H1 (cell line): ENCODE results near the gene UFC1. TPM values are rescaled to one million over a fixed set of nuclear protein-coding genes. Genes with fewer than 3 reads are reported as not detected.
A peak's percentile ranks its signal among the peaks of the same experiment; 100 is the strongest.

ENCODE experiments used
- CTCF ChIA-PET: fragments of 300-600 bp; sonication (Branson Sonifier 250); formaldehyde crosslinking; loops from one replicate; lab custom pipeline; 2021; ENCODE audit not compliant: partially characterized antibody; lab: Charles Lee
- POLR2A ChIA-PET: fragments of 300-600 bp; sonication (Branson Sonifier 250); formaldehyde crosslinking; loops from one replicate; lab custom pipeline; 2021; ENCODE audit warnings: inconsistent platforms; ENCODE audit not compliant: partially characterized antibody; lab: Charles Lee
- DNase-seq, 2 experiments: peaks; one replicate each; pipeline versions ENCODE4 v3.0.0 to v3.0.0-alpha.2; 2010 to 2022; ENCODE audit warnings: low spot score in 2 of 2, low read depth in 1 of 2, mixed read lengths in 1 of 2
- FAIRE-seq: peaks from 2 replicates; lab custom pipeline; 2011; peaks lifted over from hg19 to GRCh38; lab: Jason Lieb, UNC
- H2AFZ ChIP-seq: 2 replicates; pipeline ENCODE4 v1.8.1; 2012; ENCODE audit warnings: low read length, inconsistent platforms
- H2AK5ac ChIP-seq: 2 replicates; pipeline ENCODE4 v1.6.1; 2013; ENCODE audit warnings: low read depth, low read length
- H2BK120ac ChIP-seq: replicated peaks from 2 replicates; pipeline ENCODE3; 2013; ENCODE audit warnings: low read depth, low read length, inconsistent platforms
- H2BK12ac ChIP-seq: 2 replicates; pipeline ENCODE4 v1.6.1; 2013; ENCODE audit warnings: low read depth, low read length
- H2BK15ac ChIP-seq: 2 replicates; pipeline ENCODE4 v1.6.1; 2013; ENCODE audit warnings: low read length
- H2BK20ac ChIP-seq: 2 replicates; pipeline ENCODE4 v1.6.1; 2013; ENCODE audit warnings: low read length
- H2BK5ac ChIP-seq: 2 replicates; pipeline ENCODE4 v1.6.1; 2013; ENCODE audit warnings: low read depth, low read length
- H3K14ac ChIP-seq: 2 replicates; pipeline ENCODE4 v1.6.1; 2013; ENCODE audit warnings: inconsistent platforms; ENCODE audit not compliant: insufficient read length
- H3K18ac ChIP-seq: 2 replicates; pipeline ENCODE4 v1.6.1; 2013; ENCODE audit warnings: low read length; ENCODE audit errors: extremely low read depth
- H3K23ac ChIP-seq: 2 replicates; pipeline ENCODE4 v1.6.1; 2013; ENCODE audit warnings: inconsistent platforms; ENCODE audit not compliant: insufficient read length
- H3K23me2 ChIP-seq: 2 replicates; pipeline ENCODE4 v1.6.1; 2013; ENCODE audit warnings: low read depth, low read length
- H3K27ac ChIP-seq: 2 replicates; pipeline ENCODE4 v1.6.1; 2011; ENCODE audit warnings: low read depth, low read length, inconsistent platforms
- H3K27me3 ChIP-seq, 4 experiments: replicated peaks in 1 of 4; 1 replicate in 1 of 4; 2 replicates in 3 of 4; pipeline versions ENCODE4 v1.6.1 to v1.8.1; 2011 to 2013; ENCODE audit warnings: low read length in 3 of 4, mild to moderate bottlenecking in 3 of 4, inconsistent platforms in 2 of 4, mixed read lengths in 2 of 4, moderate library complexity in 1 of 4; ENCODE audit not compliant: control insufficient read depth in 3 of 4, insufficient read depth in 3 of 4; ENCODE audit errors: extremely low read depth in 1 of 4
- H3K36me3 ChIP-seq, 4 experiments: 2 replicates each; pipeline versions ENCODE4 v1.6.1 to v1.8.1; 2011 to 2013; ENCODE audit warnings: mild to moderate bottlenecking in 4 of 4, low read length in 3 of 4, moderate library complexity in 2 of 4, control low read depth in 1 of 4, inconsistent platforms in 1 of 4; ENCODE audit not compliant: insufficient read depth in 4 of 4, control insufficient read depth in 2 of 4
- H3K4ac ChIP-seq: replicated peaks from 2 replicates; pipeline ENCODE3; 2013; ENCODE audit warnings: low read length, low read depth, mixed read lengths, inconsistent platforms; ENCODE audit not compliant: insufficient read length
- H3K4me1 ChIP-seq, 4 experiments: replicated peaks in 1 of 4; 1 replicate in 1 of 4; 2 replicates in 3 of 4; pipeline versions ENCODE4 v1.6.1 to v1.8.1; 2011 to 2013; ENCODE audit warnings: low read length in 3 of 4, inconsistent platforms in 2 of 4, mixed read lengths in 1 of 4; ENCODE audit not compliant: insufficient read depth in 4 of 4, control insufficient read depth in 3 of 4
- H3K4me2 ChIP-seq, 2 experiments: 2 replicates each; pipeline versions ENCODE4 v1.6.1 to v1.8.1; 2011 to 2013; ENCODE audit warnings: low read depth in 2 of 2, low read length in 2 of 2, control low read depth in 1 of 2, inconsistent platforms in 1 of 2, mild to moderate bottlenecking in 1 of 2; ENCODE audit not compliant: insufficient read depth in 1 of 2
- H3K4me3 ChIP-seq, 4 experiments: fragments of 200-600, 300-600 bp in 1 of 4; sonication (generic), shearing (Covaris generic), sonication (Bioruptor Twin) in 1 of 4; 2 replicates each; pipeline versions ENCODE4 v1.5.1 to v1.8.1; 2011 to 2016; ENCODE audit warnings: low read length in 4 of 4, low read depth in 3 of 4, control low read depth in 2 of 4, inconsistent platforms in 2 of 4, mild to moderate bottlenecking in 2 of 4, mixed read lengths in 1 of 4, moderate library complexity in 1 of 4; ENCODE audit not compliant: insufficient read depth in 2 of 4; ENCODE audit errors: extremely low read depth in 1 of 4
- H3K56ac ChIP-seq: replicated peaks from 2 replicates; pipeline ENCODE3; 2013; ENCODE audit warnings: low read depth, mild to moderate bottlenecking, mixed read lengths, low read length, inconsistent platforms; ENCODE audit not compliant: insufficient read length
- H3K79me1 ChIP-seq: 2 replicates; pipeline ENCODE4 v1.6.1; 2013; ENCODE audit warnings: low read depth, low read length, control low read depth
- H3K79me2 ChIP-seq, 2 experiments: 2 replicates each; pipeline versions ENCODE4 v1.6.1 to v1.8.1; 2012 to 2013; ENCODE audit warnings: low read length in 2 of 2, mild to moderate bottlenecking in 2 of 2, inconsistent platforms in 1 of 2; ENCODE audit not compliant: insufficient read depth in 2 of 2, control insufficient read depth in 1 of 2
- H3K9ac ChIP-seq, 4 experiments: replicated peaks in 1 of 4; 1 replicate in 1 of 4; 2 replicates in 3 of 4; pipeline versions ENCODE4 v1.6.1 to v1.8.1; 2011 to 2013; ENCODE audit warnings: low read depth in 3 of 4, low read length in 3 of 4, control low read depth in 2 of 4, mild to moderate bottlenecking in 2 of 4, moderate library complexity in 2 of 4, inconsistent platforms in 1 of 4; ENCODE audit errors: extremely low read depth in 1 of 4
- H3K9me3 ChIP-seq, 2 experiments: 2 replicates each; pipeline versions ENCODE4 v1.6.1 to v1.8.1; 2012 to 2013; ENCODE audit warnings: mild to moderate bottlenecking in 2 of 2, moderate library complexity in 2 of 2, control low read depth in 1 of 2, inconsistent platforms in 1 of 2, low read depth in 1 of 2, low read length in 1 of 2, mixed read lengths in 1 of 2; ENCODE audit not compliant: insufficient read depth in 2 of 2
- H4K20me1 ChIP-seq, 2 experiments: replicated peaks in 1 of 2; 2 replicates each; pipeline versions ENCODE3 to v1.8.1; 2011 to 2013; ENCODE audit warnings: inconsistent platforms in 2 of 2, low read length in 2 of 2, mild to moderate bottlenecking in 1 of 2; ENCODE audit not compliant: insufficient read depth in 2 of 2, control insufficient read depth in 1 of 2
- H4K5ac ChIP-seq: 2 replicates; pipeline ENCODE4 v1.6.1; 2013; ENCODE audit warnings: low read length, low read depth, mixed read lengths, inconsistent platforms; ENCODE audit not compliant: insufficient read length
- H4K8ac ChIP-seq: 2 replicates; pipeline ENCODE4 v1.8.0; 2013; ENCODE audit warnings: mild to moderate bottlenecking, moderate library complexity, low read length, inconsistent platforms; ENCODE audit not compliant: insufficient read depth; ENCODE audit errors: extremely low read depth
- H4K91ac ChIP-seq: replicated peaks from 2 replicates; pipeline ENCODE3; 2013; ENCODE audit warnings: low read length, mixed read lengths, inconsistent platforms; ENCODE audit not compliant: insufficient read length
- ASH2L ChIP-seq: fragments of 200-600, 300-600 bp; sonication (generic); IDR thresholded peaks from one replicate; pipeline ENCODE4 v1.7.1; 2017; ENCODE audit warnings: low read length
- CBX5 ChIP-seq: fragments of 300-800, 300-1000 bp; sonication (generic); IDR thresholded peaks from 2 replicates; pipeline ENCODE4 v1.7.1; 2016; ENCODE audit warnings: antibody characterized with exemption, low read length, low read depth
- CBX8 ChIP-seq: fragments of 300-800, 300-1000 bp; sonication (generic); IDR thresholded peaks from 2 replicates; pipeline ENCODE4 v1.7.1; 2016; ENCODE audit warnings: low read depth, low read length, borderline replicate concordance
- CEBPB ChIP-seq: IDR thresholded peaks from 2 replicates; pipeline ENCODE4 v1.6.1; 2012; ENCODE audit warnings: low read depth, low read length
- HDAC2 ChIP-seq, 2 experiments: fragments of 300-600 bp in 1 of 2; sonication (generic) in 1 of 2; IDR thresholded peaks; 2 replicates each; pipeline ENCODE4 v1.6.1; 2011 to 2012; ENCODE audit warnings: low read depth in 2 of 2, low read length in 2 of 2, mild to moderate bottlenecking in 2 of 2, moderate library complexity in 2 of 2, borderline replicate concordance in 1 of 2, inconsistent platforms in 1 of 2
- JUN ChIP-seq: IDR thresholded peaks from 2 replicates; pipeline ENCODE4 v1.6.1; 2011; ENCODE audit warnings: low read depth, mild to moderate bottlenecking, improper control_type of control experiment, low read length
- NRF1 ChIP-seq: IDR thresholded peaks from 2 replicates; pipeline ENCODE4 v1.6.1; 2011; ENCODE audit warnings: mild to moderate bottlenecking, low read depth, low read length, improper control_type of control experiment
- SP2 ChIP-seq: IDR thresholded peaks from 2 replicates; pipeline ENCODE4 v1.6.1; 2012; ENCODE audit warnings: mild to moderate bottlenecking, low read length, inconsistent platforms
- WGBS, 2 experiments: shearing (Covaris generic) in 1 of 2; methylation state at CpG; one replicate each; pipeline versions ENCODE4 v1.1.6 to v1.1.7; 2013 to 2015; ENCODE audit warnings: low lambda C conversion rate in 2 of 2, mixed read lengths in 2 of 2, inconsistent platforms in 1 of 2, low coverage in 1 of 2, missing lambda C conversion rate in 1 of 2; ENCODE audit not compliant: insufficient replicate concordance in 2 of 2, insufficient coverage in 1 of 2, insufficient read length in 1 of 2; ENCODE audit errors: extremely low coverage in 1 of 2, missing lambda C conversion rate in 1 of 2; 5-methylcytosine and 5-hydroxymethylcytosine counted together
- polyA plus RNA-seq, 7 experiments: library from polyadenylated mRNA; depleted of rRNA in 3 of 7; stranded (reverse) in 5 of 7; unstranded in 2 of 7; fragments of >200 nt in 5 of 7; fragments of 200-250 nt in 2 of 7; gene quantifications; 1 replicate in 5 of 7; 2 replicates in 1 of 7; 4 replicates in 1 of 7; pipeline versions ENCODE4 v1.2.1 to v1.2.3, GENCODE V29; 2011 to 2013; ENCODE audit warnings: missing spikeins in 2 of 7, mixed read lengths in 2 of 7
- total RNA-seq: library from RNA; stranded (reverse); fragmentation: NEBNext Ultra II Directional; extraction: Animal tissue kit (Norgen Biotek cat#: 25700); gene quantifications from 2 replicates; pipeline ENCODE4 v1.2.1, GENCODE V29; 2021
- TF ChIP-seq, protein P1 (sequence below), 3 experiments: IDR thresholded peaks; 1 replicate in 2 of 3; 2 replicates in 1 of 3; pipeline versions ENCODE4 v1.5.1 to v1.6.1; 2011; ENCODE audit warnings: low read length in 3 of 3, mild to moderate bottlenecking in 3 of 3, inconsistent platforms in 2 of 3, low read depth in 1 of 3, moderate library complexity in 1 of 3; ENCODE audit not compliant: insufficient read depth in 1 of 3; ENCODE audit errors: control extremely low read depth in 1 of 3

UFC1 gene
- total and polyA plus RNA-seq, 2 of the 8 experiments (the other 6 are each of a cell fraction or from before 2014, with no cell fraction given), result 67.8 to 102 TPM

DNA sequence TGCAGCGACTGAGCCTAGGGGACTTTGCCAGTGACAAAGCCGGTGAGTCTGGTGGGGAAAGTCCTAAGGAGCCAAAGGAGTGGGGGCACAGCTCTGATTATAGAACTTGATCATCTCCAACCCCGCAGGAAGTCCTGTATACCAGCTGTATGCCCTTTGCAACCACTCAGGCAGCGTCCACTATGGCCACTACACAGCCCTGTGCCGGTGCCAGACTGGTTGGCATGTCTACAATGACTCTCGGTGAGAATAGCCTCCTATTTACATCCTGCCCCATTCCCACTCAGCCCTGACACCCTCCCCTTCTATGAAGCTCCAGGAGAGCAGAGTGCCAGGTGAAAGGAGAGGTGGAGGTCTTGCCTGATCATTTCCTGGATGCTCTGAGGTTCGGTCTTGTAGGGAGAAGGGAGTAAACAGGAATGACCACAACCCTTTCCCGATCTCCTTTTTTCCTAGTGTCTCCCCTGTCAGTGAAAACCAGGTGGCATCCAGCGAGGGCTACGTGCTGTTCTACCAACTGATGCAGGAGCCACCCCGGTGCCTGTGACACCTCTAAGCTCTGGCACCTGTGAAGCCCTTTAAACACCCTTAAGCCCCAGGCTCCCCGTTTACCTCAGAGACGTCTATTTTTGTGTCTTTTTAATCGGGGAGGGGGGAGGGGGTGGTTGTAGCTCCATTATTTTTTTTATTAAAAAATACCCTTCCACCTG is 11.3 kb downstream of the UFC1 start:
- CTCF ChIA-PET, result interaction anchor here (0.6 to 5.3 kb wide), 23 partner anchors 10 to 555 kb away, joined by 3 to 32 read pairs (median 4); partner anchors contain the start of genes ADAMTS4, B4GALT3, DEDD and KLHDC9
- Histone ChIP-seq H4K91ac (no peak overlapping the region), H3K9me3 (no peaks in the 10 kb centered on the region), H2BK20ac (no peak overlapping the region), H3K14ac (no peak overlapping the region), H3K4me1 (peaks cover 0 to 11% (median 8%) of the 10 kb centered on the region in 4 experiments; a peak in 4 of 7 replicates), H3K23me2 (peaks cover 11% of the 10 kb centered on the region; the same call in 1 of the 2 replicates), H3K23ac (no peak overlapping the region), H4K5ac (no peak overlapping the region), H3K4me3 (peak overlapping the region; percentile 64 to 87 (median 82); a peak in 5 of 8 replicates), H2BK5ac (no peak overlapping the region; the same call in 1 of the 2 replicates), H3K9ac (no peak overlapping the region), H3K79me2 (no peaks in the 10 kb centered on the region; a peak in 1 of 4 replicates), H2BK15ac (no peak overlapping the region), H3K4me2 (peak overlapping the region; percentile 66 to 92), H2AK5ac (no peak overlapping the region), H4K20me1 (no peaks in the 10 kb centered on the region), H3K79me1 (no peaks in the 10 kb centered on the region; the same call in 1 of the 2 replicates), H3K27me3 (no peaks in the 10 kb centered on the region), H3K27ac (no peak overlapping the region), H2BK120ac (no peak overlapping the region), H3K56ac (no peak overlapping the region), H2AFZ (no peak overlapping the region), H2BK12ac (no peak overlapping the region), H3K18ac (no peak overlapping the region), H3K4ac (no peak overlapping the region), H3K36me3 (peaks cover 0 to 9% (median 4%) of the 10 kb centered on the region in 4 experiments; a peak in 3 of 8 replicates), H4K8ac (no peak overlapping the region; the same call in 1 of the 2 replicates)
- WGBS, 2 experiments, result 71% methylated on average over 14 of the region's 14 CpGs; no CpG with 5 or more reads in 1 of the 2 experiments
- FAIRE-seq (no peak), DNase-seq (no peak)
- POLR2A ChIA-PET, result interaction anchor here (0.6 to 4.7 kb wide), 6 partner anchors 11 to 127 kb away, joined by 3 to 51 read pairs (median 19); partner anchors contain the start of genes B4GALT3, DEDD, NDUFS2 and UFC1
- no peak for TF ChIP-seq ASH2L
- TF ChIP-seq CEBPB, result no peak
- TF ChIP-seq NRF1, result no peak
- TF ChIP-seq HDAC2 (IDR thresholded peaks at IDR 0.05; ENCODE audit: borderline replicate concordance in 1 of 2, low read depth in 2 of 2, low read length in 2 of 2), result no peak
- TF ChIP-seq CBX8, result no peak
- TF ChIP-seq JUN, result no peak
- TF ChIP-seq CBX5, result no peak
- no peak for TF ChIP-seq SP2
- TF ChIP-seq, protein P1, sequence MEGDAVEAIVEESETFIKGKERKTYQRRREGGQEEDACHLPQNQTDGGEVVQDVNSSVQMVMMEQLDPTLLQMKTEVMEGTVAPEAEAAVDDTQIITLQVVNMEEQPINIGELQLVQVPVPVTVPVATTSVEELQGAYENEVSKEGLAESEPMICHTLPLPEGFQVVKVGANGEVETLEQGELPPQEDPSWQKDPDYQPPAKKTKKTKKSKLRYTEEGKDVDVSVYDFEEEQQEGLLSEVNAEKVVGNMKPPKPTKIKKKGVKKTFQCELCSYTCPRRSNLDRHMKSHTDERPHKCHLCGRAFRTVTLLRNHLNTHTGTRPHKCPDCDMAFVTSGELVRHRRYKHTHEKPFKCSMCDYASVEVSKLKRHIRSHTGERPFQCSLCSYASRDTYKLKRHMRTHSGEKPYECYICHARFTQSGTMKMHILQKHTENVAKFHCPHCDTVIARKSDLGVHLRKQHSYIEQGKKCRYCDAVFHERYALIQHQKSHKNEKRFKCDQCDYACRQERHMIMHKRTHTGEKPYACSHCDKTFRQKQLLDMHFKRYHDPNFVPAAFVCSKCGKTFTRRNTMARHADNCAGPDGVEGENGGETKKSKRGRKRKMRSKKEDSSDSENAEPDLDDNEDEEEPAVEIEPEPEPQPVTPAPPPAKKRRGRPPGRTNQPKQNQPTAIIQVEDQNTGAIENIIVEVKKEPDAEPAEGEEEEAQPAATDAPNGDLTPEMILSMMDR (IDR thresholded peaks at IDR 0.05; ENCODE audit: control extremely low read depth in 1 of 3, insufficient read depth in 1 of 3, low read depth in 1 of 3, low read length in 3 of 3), result no peak
